ENCODE measurements around the gene C1QTNF9.
"Not testable (repeated sequence)": the region's sequence is repeated elsewhere in the genome, so short reads cannot be mapped to it uniquely, and the experiment has no call there.

Gene C1QTNF9

DNA sequence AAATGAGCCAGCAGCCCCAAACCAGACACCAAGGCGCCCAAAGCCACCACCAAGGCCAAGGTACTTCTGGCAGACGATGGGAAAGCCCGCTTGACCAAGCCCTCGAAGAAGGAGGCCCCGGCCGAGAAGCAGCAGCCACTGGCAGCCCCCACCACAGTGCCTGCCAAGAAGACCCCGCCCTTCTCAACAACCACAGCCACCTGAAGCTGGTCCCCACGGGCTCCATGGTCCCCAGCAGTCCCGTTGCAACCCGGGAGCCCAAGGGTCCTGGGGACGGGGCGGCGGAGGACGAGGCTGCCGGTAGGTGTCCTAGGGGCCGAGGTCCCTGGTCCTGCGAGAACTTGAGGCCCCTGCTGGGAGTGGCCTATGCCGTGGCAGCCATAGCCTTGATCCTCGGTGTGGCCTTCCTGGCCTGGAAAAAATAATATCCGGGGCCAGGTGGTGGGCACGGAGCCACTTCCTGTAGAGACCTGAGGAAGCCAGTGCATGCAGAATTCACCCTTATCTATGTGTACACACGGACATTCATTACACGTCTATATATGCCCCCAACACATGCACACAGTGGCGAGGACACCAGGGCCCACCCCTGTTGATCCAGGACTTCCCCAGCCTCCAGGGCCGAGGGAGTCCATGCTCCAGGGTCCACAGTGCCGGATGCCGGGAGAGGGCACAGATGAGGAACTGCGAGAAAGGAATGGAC is 13.8 kb downstream of the C1QTNF9 start:
- no peak for DNase-seq (ENCODE audit: low read depth)

DNA sequence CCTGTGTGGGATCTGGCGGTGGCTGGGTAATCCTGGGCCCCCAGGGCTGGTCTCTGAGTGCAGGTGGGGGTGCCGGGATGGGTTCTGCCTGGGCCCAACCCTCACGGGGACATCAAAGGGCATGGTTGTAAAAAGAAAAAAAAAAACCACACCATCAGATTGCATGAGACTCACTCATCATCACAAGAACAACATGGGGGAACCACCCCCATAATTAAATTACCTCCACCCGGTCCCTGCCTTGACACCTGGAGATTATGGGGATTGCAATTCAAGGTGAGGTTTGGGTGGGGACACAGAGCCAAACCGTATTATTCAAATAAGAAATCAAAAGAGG is 14.3 kb downstream of the C1QTNF9 start:
- no peak for DNase-seq (ENCODE audit: low read depth)

DNA sequence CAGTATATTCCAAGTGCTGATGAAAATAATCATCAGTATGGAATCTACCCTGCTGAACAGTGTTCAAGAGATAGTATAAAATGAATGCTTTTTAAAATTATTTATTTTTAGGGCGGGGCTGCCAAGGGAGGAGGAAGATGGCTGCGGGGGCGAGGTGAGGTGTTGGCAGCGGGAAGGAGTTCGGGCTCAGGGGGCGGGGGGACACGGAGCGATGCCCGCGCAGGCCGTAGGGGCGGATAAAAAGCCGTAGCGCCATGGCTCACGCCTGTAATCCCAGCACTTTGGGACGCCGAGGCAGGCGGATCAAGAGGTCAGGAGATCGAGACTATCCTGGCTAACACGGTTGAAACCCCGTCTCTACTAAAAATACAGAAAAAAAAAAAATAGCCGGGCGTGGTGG is 18.2 kb downstream of the C1QTNF9 start:
- not testable (repeated sequence) for DNase-seq (ENCODE audit: low read depth)

DNA sequence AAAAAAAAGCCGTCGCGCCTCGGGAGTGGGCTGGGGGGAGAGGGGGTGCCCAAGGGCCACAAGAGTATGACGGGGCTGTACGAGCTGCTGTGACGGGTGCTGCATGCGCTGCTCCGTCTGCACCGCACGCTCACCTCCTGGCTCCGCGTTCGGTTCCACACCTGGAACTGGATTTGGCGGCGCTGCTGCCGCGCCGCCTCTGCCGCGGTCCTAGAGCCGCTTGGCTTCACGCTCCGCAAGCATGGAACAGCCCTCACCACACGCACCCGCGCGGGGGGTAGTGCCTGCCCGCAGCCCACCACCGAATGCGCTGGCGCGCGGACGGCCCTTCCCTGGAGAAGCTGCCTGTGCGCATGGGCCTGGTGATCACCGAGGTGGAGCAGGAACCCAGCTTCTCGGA is 18.8 kb downstream of the C1QTNF9 start:
- no peak for DNase-seq (ENCODE audit: low read depth)

DNA sequence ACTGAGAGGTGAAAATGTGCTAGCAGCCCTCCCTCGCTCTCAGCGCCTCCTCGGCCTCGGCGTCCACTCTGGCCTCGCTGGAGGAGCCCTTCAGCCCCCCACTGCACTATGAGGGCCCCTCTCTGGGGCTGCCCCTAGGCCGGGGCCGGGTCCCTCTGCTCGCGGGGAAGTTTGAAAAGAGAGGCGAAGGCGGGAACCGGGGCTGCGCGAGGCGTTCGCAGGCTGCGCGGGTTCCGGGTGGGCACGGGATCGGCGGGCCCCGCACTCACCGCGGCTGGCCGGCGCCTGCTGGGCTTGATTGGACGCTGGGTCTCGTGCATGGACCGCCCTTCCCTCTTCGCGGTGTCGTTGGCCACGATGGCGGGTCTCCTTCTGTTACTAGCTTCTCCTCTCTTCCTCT is 29.3 kb downstream of the C1QTNF9 start:
- no peak for DNase-seq (ENCODE audit: low read depth)

DNA sequence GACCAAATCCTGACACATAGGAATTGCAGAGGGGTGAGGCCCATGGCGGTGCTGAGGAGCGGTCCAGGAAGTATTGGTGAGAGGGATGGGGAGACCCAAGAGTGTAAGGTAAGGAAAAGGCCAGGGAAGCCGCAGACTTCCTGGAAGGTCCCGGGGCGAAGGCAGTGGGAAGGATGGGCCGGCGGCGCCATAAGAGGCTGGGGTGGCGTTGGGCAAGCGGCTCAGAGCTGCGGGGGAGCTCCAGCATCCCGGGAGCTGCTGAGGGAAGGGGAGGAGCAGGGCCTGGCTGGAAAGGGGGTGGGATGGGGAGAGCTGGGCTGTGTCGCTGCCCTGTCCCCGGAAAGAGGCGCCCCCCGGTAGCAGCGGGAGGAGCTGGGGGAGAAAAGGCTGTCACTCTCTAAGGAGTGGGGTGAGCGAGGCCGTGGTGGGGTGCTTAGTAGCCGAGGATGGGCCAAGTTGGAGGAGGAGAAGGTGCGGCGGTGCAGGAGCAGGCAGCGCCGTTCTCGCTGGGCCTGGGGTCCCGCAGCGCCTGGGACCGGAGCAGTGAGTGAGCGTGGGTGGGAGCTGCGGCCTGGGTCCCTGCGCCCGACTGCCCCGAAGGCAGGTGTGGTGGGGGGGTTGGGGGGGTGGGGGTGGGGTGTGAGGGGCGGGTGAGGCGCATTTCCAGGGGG is 30.7 kb downstream of the C1QTNF9 start:
- DNase-seq (ENCODE audit: low read depth), result no peak

DNA sequence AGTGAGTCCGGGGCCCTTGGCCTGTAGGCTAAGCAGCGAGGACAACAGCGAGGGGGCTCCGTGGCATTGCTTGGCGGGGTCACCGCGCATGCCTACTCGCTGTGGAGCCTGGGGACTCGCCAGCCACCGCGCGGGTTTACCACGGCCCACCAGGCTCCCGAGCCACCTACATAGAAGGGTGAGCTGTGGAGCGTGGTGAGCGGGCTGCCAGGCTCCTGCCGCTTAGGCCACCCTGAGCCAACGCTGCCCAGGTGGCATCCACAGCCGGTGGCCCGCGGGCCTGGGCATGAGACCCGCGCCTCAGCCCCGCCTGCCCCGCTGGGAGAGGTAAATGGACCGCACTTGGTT is 31.2 kb downstream of the C1QTNF9 start:
- no peak for DNase-seq (ENCODE audit: low read depth)

DNA sequence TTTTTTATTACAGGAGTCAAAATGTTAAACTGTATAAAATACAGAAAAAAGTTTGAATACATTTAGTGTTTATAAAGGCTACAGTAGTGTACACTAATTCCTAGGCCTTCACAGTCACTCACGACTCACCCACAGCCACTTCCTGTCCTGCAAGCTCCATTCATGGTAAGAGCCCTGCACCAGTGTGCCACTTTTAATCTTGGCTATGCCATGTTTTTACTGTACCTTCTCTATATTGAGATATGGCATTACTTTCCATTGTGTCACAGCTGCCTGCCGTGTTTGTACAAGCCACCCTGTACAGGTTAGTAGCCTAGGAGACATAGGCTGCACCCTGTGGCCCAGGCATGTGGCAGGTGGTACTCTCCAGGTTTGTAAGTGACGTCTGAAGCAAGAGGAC is 32.1 kb downstream of the C1QTNF9 start:
- DNase-seq (ENCODE audit: low read depth), result no peak

DNA sequence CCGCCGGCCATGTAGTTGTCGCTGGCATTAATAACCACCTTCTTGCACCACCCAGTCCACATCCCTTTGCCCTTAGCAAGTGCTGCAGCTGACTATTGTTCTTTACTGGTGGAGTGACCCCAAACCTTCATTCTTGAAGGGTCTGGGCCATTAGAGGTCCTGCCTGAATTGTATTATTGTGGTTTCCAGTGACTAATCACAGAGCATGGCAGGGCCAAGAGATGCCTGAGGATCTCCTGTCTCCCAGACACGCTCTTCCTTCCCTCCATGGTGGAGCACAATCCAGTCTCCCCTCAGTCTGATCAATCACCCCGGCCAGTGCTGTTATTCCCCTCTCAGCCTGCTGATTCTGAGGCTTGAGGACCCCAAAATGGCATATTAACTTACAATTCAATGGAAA is 39.0 kb downstream of the C1QTNF9 start:
- DNase-seq (ENCODE audit: low read depth), result no peak

DNA sequence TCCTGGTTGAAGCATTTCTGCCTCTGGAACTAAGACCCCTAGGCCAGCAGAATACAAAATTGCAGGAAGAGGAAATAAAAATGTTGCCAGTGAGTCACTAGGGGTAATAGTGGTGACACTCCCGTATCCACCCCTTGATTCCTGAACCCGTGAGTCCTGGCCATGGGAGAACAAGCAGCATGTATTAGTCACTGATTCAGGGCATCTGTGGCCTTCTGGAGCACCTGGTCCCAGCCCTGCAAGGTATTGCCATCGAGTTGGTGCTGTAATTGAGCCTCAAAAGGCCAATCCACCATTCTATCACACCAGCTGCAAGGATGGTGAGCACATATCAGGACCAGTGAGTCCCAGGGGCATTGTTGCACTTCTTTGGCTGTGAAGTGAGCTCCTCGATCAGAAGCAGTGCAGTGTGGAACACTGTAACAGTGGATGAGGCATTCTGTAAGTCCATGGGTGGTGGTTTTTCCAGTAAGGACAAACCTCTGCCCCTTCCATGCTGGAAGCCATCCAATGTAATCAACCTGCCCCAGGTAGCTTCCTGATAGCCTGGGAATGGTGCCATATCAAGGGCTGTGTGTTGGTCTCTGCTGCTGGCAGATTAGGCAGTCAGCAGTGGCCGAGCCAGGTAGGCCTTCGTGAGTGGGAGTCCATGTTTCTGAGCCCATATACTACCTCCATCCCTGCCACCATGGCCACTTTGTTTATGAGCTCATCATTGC is 39.6 kb downstream of the C1QTNF9 start:
- no peak for DNase-seq (ENCODE audit: low read depth)

DNA sequence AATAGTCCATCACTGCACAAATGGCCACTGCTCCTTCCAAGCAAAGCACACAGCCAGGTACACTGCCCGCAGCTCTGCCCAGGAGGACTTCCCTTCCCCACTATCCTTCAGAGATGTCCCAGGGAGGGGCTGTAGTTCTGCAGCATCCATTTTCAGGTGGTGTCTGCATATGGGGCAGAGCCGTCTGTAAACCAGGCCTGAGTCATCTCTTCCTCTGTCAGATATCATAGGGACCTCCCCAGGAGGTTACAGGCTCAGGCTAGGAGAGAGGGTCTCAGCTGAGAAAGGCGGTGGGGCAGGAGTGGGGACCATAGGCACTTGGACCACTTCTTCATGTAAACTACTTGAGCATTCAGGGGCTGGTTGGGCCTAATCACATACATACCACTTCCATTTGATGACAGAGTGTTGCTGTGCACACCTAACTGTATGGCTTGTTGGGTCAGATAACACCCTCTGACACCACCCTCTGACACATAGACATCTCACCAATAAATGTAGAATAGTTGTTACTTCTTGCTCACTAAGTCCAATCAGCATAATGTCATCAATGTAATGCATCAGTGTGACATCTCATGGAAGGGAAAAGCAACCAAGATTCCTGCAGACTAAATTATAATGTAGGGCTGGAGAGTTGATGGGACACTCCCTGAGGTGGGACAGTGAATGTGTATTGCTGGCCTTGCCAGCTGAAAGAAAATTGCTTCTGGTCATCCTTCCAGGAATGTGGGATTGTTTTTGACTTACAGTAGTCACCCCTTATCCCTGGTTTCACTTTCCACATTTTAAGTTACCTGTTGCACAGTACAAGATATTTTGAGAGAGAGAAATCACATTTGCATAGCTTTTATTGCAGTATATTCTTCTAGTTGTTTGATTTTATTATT is 40.6 kb downstream of the C1QTNF9 start:
- DNase-seq (ENCODE audit: low read depth), result not testable (repeated sequence)

DNA sequence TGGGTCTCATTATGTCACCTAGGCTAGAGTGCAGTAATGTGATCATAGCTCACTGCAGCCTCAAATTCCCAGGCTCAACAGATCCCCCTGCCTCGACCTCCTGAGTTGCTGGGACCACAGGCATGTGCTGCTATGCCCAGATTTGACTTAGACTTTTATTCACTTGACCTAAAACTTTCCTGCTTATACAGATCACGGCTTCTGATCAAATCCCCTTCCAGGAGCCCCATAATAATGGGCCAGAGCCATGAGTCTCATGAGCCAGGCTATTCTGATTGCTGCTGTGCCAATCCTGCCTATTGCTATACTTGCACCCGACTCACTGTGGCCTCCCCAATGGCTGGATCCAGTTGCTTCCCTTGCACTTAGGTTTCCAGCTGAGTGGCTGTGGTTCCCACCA is 42.0 kb downstream of the C1QTNF9 start:
- DNase-seq (ENCODE audit: low read depth), result no peak

DNA sequence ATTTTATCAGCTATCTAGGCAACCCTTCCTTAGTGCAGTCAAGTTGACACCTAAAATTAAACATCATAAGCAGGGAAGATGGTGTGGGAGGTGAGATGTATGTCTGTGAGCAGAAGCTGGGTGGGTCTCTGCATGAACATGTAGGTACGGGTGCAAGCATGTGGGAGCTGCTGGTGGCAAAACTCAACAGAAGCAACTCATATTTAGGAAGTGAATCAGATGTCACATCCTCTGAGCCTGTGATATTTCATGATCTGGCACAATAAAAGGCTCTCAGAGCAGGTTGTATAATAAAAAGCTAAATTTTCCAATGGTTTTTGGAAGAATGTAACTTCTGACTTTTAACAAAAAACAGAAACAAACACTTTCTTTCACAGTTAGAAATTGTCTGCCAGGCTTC is 44.4 kb downstream of the C1QTNF9 start:
- DNase-seq (ENCODE audit: low read depth), result no peak

DNA sequence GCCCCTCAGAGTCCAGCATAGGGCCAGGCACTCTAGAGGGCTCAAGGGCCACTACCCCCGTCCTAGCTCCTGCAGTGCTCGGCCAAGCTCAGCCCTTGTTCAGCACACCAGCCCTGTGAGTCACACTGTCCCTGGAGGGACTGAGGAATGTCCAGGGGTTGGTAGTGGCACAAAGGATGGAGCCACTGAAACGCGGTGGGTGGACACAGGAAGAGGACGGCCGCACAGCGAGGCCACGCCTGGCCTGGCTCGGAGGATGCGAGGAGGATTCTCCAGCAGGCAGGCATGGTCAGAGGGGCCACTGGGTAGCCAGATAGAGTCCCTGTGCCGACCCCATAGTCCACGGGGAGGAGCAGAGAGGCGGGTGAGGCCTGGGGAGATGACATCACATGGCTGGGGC is 45.7 kb downstream of the C1QTNF9 start:
- DNase-seq (ENCODE audit: low read depth), result no peak

DNA sequence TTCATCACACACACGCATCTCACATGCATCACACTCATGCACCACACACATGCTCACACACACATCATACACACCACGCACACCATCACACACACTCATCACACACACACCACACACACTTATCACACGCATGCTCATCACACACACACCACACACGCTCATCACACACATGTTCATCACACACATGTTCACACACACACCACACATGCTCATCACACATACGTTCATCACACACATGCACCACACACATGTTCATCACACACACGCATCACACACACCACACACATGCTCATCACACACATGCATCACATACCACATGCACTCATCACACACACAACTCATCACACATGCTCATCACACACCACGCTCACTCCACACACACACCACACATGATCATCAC is 46.9 kb downstream of the C1QTNF9 start:
- no peak for DNase-seq (ENCODE audit: low read depth)

DNA sequence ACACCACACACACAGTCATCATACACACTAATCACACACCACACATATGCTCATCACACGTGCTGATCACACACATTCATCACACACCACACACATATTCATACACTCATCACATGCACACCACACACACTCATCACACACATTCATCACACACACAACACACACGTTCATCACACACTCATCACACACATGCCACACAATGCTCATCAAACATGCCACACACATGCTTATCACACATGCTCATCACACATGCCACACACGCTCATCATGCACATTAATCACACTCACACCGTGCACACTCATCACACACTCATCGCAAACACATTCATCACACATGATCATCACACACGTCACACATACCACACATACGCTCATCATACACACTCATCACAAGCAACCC is 47.5 kb downstream of the C1QTNF9 start:
- DNase-seq (ENCODE audit: low read depth), result no peak

DNA sequence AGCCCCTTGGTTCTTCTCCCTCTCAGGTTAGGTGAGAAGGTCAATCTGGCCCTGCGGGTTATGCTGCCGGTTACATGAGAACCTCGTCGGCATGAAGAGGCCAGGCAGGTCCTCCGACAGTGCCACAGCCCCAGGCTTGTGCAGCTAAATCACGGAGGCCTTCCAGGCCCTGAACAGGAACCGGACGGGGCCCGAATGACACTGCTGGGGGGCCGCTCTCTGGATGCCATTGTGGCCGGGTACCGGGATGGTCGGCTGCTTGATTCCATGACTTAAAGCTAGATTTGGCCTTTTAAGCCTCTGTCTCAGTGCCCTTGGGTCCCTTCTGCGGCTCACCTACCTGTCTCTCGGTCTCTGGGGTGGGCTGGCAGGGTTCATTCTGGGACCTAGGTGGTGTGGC is 48.4 kb downstream of the C1QTNF9 start:
- no peak for DNase-seq (ENCODE audit: low read depth)

DNA sequence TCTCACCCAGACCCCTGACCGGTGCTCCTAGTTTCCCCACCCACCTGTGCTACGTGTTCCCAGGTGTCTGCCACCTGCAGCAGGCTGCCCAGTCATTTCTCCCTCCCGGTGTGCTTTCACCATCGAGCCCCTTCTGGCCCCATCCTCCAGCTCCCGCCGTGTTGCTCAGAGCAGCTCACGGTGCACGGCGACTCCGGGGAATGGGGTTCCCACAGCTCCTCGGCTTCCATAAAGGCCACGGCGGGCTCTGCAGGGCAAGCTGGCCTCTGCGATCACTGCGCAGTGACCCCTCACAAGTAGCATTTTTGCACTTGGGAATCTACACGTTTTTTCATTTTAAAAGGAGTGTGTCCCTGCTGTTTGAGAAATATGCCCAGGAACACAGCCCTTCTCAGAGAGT is 49.5 kb downstream of the C1QTNF9 start:
- DNase-seq (ENCODE audit: low read depth), result not testable (repeated sequence)

DNA sequence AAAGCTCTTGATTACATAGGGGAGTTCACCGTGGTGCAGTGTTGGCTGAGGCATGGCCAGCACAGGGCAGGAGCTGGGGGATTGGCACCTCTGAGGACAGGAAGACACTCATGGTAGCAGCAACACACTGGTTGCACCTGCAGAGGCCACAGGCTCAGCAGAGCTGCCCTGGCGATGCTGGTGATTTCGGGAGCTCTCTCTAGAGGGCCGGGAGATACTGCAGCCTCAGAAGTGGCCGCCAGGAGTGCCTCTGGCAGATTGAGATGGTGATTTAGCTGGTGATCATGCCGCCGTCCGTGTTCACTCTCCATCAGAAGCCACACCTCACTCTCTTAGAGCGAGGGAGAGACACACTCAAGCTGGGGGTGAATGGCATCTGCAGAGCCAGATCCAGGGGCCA is 49.9 kb downstream of the C1QTNF9 start:
- DNase-seq (ENCODE audit: low read depth), result not testable (repeated sequence)

DNA sequence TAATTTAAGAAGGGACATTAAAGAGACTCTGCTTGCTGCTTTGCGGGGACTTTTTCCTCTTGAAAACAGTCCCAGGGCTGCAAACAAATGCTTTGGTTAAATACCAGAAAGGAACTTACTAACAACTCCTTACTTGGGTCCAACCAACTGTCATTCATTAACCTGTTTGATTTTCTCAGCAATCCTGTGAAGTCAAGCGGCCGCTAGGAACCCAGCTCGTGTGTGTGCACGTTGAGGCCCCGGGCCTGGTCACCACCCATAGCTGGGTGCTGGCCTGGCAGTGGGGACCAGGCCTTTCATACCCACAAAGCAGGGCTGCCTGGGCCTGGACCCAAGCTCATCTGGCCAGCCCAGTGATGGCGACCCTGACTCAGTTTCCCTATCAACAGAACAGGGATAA is 50.7 kb downstream of the C1QTNF9 start:
- DNase-seq (ENCODE audit: low read depth), result no peak

DNA sequence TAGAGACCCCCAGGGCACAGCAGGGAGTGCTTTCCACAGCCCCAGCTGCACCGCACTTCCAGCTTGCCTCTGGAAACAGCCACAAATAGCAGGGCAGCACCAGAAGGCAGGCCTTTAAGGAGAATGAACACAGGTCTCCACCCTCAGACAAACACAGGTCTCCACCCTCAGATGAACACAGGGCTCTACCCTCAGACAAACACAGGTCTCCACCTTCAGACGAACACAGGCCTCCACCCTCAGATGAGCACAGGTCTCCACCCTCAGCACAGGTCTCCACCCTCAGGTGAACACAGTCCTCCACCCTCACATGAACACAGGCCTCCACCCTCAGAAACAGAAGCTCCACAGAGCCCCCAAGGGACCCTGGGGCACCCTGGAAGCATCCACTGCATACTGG is 51.7 kb downstream of the C1QTNF9 start:
- DNase-seq (ENCODE audit: low read depth), result no peak

DNA sequence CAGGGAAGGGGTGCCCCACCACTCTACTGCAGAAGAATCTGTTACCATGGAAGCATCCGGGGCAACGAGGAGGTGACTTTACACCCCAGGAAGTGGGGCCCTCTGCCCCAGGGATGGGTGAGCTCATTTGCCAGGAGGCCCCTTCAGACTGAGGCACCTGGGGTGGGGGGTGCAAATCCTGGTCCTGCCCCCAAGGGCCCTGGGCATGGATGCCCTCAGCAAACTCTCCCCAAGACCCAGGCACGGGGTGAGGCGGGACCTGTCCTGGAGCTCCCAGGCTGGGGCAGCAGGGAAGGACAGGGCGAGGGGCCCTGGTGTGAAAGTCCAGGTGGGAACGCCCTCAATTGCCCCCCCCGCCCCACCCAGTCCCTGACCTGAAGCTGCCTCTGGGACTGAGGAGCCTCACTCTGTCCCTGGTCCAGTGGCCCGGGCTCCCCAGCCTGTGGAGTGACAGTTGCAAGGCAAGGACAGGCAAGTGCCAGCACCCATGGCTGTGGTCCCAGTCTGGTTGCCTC is 52.5 kb downstream of the C1QTNF9 start:
- DNase-seq (ENCODE audit: low read depth), result no peak
